ENCODE data around the gene DACT2.

The DACT2 gene

DNA sequence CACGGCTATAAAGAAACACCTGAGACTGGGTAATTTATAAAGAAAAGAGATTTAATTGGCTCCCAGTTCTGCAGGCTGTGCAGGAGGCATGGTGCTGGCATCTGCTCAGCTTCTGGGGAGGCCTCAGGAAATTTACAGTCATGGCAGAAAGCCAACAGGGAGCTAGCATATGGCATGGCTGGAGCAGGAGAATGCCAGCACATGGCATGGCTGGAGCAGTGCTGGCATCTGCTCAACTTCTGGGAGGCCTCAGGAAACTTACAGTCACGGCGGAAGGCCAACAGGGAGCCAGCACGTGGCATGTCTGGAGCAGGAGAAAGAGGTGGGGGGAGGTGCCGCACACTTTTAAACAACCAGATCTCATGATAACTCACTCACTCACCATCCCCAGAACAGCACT, 32.5 kb upstream of the DACT2 start:
- FAIRE-seq (no peak), DNase-seq (ENCODE audit: insufficient read length, low spot score) (no peak)
- TF ChIP-seq POU2F2 (IDR thresholded peaks at IDR 0.05; ENCODE audit: low read depth, low read length) (no peak), POLR2A (IDR thresholded peaks at IDR 0.05; ENCODE audit: low read depth, low read length) (no peak), PAX5 (IDR thresholded peaks at IDR 0.05; ENCODE audit: insufficient read depth, low read length, severe bottlenecking) (no peak), POLR2AphosphoS5 (IDR thresholded peaks at IDR 0.05; ENCODE audit: low read depth, low read length) (no peak), TAF1 (IDR thresholded peaks at IDR 0.05; ENCODE audit: low read depth, low read length) (no peak), SPI1 (IDR thresholded peaks at IDR 0.05; ENCODE audit: low read depth, low read length) (no peak)

DNA sequence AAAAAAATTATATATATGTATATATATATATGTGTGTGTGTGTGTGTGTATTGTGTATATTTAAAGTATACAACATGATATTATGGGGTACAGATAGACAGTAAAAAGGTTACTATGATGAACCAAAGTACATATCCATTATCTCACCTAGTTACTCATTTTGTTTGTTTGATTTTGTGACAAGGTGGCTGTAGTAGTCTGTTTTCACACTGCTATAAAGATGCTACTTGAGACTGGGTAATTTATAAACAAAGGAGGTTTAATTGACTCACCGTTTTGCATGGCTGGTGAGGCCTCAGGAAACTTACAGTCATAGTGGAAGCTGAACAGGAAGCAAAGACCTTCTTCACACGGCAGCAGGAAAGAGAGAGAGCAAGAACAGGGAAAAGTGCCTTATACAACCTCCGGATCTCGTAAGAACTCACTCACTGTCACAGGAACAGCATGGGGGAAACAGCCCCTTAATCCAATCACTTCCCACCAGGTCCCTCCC, 30.2 kb upstream of the DACT2 start:
- FAIRE-seq (no peak), DNase-seq (ENCODE audit: insufficient read length, low spot score) (no peak)
- TF ChIP-seq POU2F2 (IDR thresholded peaks at IDR 0.05; ENCODE audit: low read depth, low read length) (no peak), SPI1 (IDR thresholded peaks at IDR 0.05; ENCODE audit: low read depth, low read length) (no peak), POLR2A (IDR thresholded peaks at IDR 0.05; ENCODE audit: low read depth, low read length) (no peak), PAX5 (IDR thresholded peaks at IDR 0.05; ENCODE audit: insufficient read depth, low read length, severe bottlenecking) (no peak), TAF1 (IDR thresholded peaks at IDR 0.05; ENCODE audit: low read depth, low read length) (no peak), POLR2AphosphoS5 (IDR thresholded peaks at IDR 0.05; ENCODE audit: low read depth, low read length) (no peak)

- TF ChIP-seq PAX5 (IDR thresholded peaks at IDR 0.05; ENCODE audit: insufficient read depth, low read length, severe bottlenecking) (no peak), SPI1 (IDR thresholded peaks at IDR 0.05; ENCODE audit: low read depth, low read length) (no peak), POU2F2 (IDR thresholded peaks at IDR 0.05; ENCODE audit: low read depth, low read length) (no peak), TAF1 (IDR thresholded peaks at IDR 0.05; ENCODE audit: low read depth, low read length) (no peak), POLR2AphosphoS5 (IDR thresholded peaks at IDR 0.05; ENCODE audit: low read depth, low read length) (no peak), POLR2A (IDR thresholded peaks at IDR 0.05; ENCODE audit: low read depth, low read length) (no peak)
- DNase-seq (ENCODE audit: insufficient read length, low spot score) (no peak), FAIRE-seq (no peak)
Measured at GRCh38 chr6:168348186-168348585, 28.6 kb upstream of the DACT2 start.

DNA sequence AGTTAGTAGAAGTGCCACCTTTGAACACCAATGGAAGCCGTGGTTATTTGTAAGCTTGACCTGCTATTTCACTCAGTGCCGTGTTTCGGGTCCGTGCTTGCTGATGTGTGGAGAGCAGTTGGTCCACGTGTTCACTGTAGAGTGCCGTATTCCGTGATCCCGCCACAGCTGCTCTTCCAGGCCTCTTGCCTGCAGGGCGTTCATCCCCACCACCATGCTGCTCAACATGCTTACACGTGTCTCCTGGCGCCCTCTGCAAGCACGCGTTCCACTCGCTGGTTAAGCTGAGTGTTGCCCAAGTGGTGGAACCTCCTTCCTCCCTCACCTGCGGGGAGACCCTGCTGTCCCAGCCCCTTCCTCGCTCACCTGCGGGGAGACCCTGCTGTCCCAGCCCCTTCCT, 28.0 kb upstream of the DACT2 start:
- no peak for FAIRE-seq
- no peak for DNase-seq (ENCODE audit: insufficient read length, low spot score)
- TF ChIP-seq POLR2AphosphoS5 (IDR thresholded peaks at IDR 0.05; ENCODE audit: low read depth, low read length) (no peak), POU2F2 (IDR thresholded peaks at IDR 0.05; ENCODE audit: low read depth, low read length) (no peak), PAX5 (IDR thresholded peaks at IDR 0.05; ENCODE audit: insufficient read depth, low read length, severe bottlenecking) (no peak), SPI1 (IDR thresholded peaks at IDR 0.05; ENCODE audit: low read depth, low read length) (no peak), POLR2A (IDR thresholded peaks at IDR 0.05; ENCODE audit: low read depth, low read length) (no peak), TAF1 (IDR thresholded peaks at IDR 0.05; ENCODE audit: low read depth, low read length) (no peak)

DNA sequence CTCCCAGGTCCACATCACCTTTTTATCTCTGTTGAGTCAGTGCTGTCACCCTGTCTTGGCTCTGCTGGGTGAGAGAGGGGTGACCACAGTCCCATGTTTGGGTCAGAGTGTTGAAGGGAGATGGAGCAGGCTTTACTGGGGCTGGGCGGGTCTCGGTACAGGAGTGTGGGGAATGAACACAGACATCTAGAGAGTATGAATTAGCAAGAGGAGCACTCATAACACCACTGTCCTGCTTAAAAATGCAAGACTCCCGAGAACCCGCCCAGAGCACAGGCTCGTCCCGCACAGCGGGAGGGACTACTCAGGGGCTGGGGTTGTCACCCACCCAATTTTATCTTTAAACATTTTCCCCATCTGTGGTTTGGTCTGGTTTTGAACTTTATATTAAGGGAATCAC, 27.5 kb upstream of the DACT2 start:
- DNase-seq (ENCODE audit: insufficient read length, low spot score) (no peak), FAIRE-seq (no peak)
- no peak for TF ChIP-seq POLR2A (IDR thresholded peaks at IDR 0.05; ENCODE audit: low read depth, low read length)
- no peak for TF ChIP-seq PAX5 (IDR thresholded peaks at IDR 0.05; ENCODE audit: insufficient read depth, low read length, severe bottlenecking)
- no peak for TF ChIP-seq TAF1 (IDR thresholded peaks at IDR 0.05; ENCODE audit: low read depth, low read length)
- no peak for TF ChIP-seq POU2F2 (IDR thresholded peaks at IDR 0.05; ENCODE audit: low read depth, low read length)
- no peak for TF ChIP-seq SPI1 (IDR thresholded peaks at IDR 0.05; ENCODE audit: low read depth, low read length)
- no peak for TF ChIP-seq POLR2AphosphoS5 (IDR thresholded peaks at IDR 0.05; ENCODE audit: low read depth, low read length)

- no peak for FAIRE-seq
- no peak for DNase-seq (ENCODE audit: insufficient read length, low spot score)
- TF ChIP-seq POLR2A (IDR thresholded peaks at IDR 0.05; ENCODE audit: low read depth, low read length) (no peak), POLR2AphosphoS5 (IDR thresholded peaks at IDR 0.05; ENCODE audit: low read depth, low read length) (no peak), POU2F2 (IDR thresholded peaks at IDR 0.05; ENCODE audit: low read depth, low read length) (no peak), TAF1 (IDR thresholded peaks at IDR 0.05; ENCODE audit: low read depth, low read length) (no peak), SPI1 (IDR thresholded peaks at IDR 0.05; ENCODE audit: low read depth, low read length) (no peak), PAX5 (IDR thresholded peaks at IDR 0.05; ENCODE audit: insufficient read depth, low read length, severe bottlenecking) (no peak)
Measured at GRCh38 chr6:168345896-168346754, 26.5 kb upstream of the DACT2 start.

GRCh38 chr6:168345266-168345665, 25.7 kb upstream of the DACT2 start:
- TF ChIP-seq POU2F2 (IDR thresholded peaks at IDR 0.05; ENCODE audit: low read depth, low read length) (no peak), POLR2A (IDR thresholded peaks at IDR 0.05; ENCODE audit: low read depth, low read length) (no peak), SPI1 (IDR thresholded peaks at IDR 0.05; ENCODE audit: low read depth, low read length) (no peak), POLR2AphosphoS5 (IDR thresholded peaks at IDR 0.05; ENCODE audit: low read depth, low read length) (no peak), PAX5 (IDR thresholded peaks at IDR 0.05; ENCODE audit: insufficient read depth, low read length, severe bottlenecking) (no peak)
- DNase-seq (ENCODE audit: insufficient read length, low spot score) (no peak), FAIRE-seq (no peak)

- TF ChIP-seq SPI1 (IDR thresholded peaks at IDR 0.05; ENCODE audit: low read depth, low read length) (no peak), POLR2AphosphoS5 (IDR thresholded peaks at IDR 0.05; ENCODE audit: low read depth, low read length) (no peak), POU2F2 (IDR thresholded peaks at IDR 0.05; ENCODE audit: low read depth, low read length) (no peak), TAF1 (IDR thresholded peaks at IDR 0.05; ENCODE audit: low read depth, low read length) (no peak), POLR2A (IDR thresholded peaks at IDR 0.05; ENCODE audit: low read depth, low read length) (no peak), PAX5 (IDR thresholded peaks at IDR 0.05; ENCODE audit: insufficient read depth, low read length, severe bottlenecking) (no peak)
- FAIRE-seq (no peak), DNase-seq (ENCODE audit: insufficient read length, low spot score) (no peak)
Measured at GRCh38 chr6:168344338-168344737, 24.8 kb upstream of the DACT2 start.

- DNase-seq (ENCODE audit: insufficient read length, low spot score) = no peak
- FAIRE-seq = no peak
- no peak for TF ChIP-seq SPI1 (IDR thresholded peaks at IDR 0.05; ENCODE audit: low read depth, low read length)
- TF ChIP-seq PAX5 (IDR thresholded peaks at IDR 0.05; ENCODE audit: insufficient read depth, low read length, severe bottlenecking) = no peak
Measured at GRCh38 chr6:168343239-168344150, 23.9 kb upstream of the DACT2 start.

All from GM12891 (cell line).